HG02763 (cell line): Measurements from ENCODE around the gene KIRREL3.

Source experiments
- ATAC-seq: cut with Tn5 transposase; IDR thresholded peaks from one replicate; pipeline ENCODE4 v1.9.1; 2021; ENCODE audit warnings: mild to moderate bottlenecking, moderate library complexity; ENCODE audit not compliant: unreplicated experiment

KIRREL3 gene

GRCh38 chr11:126837581-126837980 lies 163.0 kb downstream of the KIRREL3 start:
- no peak for ATAC-seq

GRCh38 chr11:126834573-126834972 lies 166.0 kb downstream of the KIRREL3 start:
- no peak for ATAC-seq

GRCh38 chr11:126834149-126834548 lies 166.4 kb downstream of the KIRREL3 start:
- ATAC-seq = no peak

- ATAC-seq = no peak
These were observed 167.5 kb downstream of the KIRREL3 start for GRCh38 chr11:126833065-126833464.

GRCh38 chr11:126832387-126832786 lies 168.2 kb downstream of the KIRREL3 start:
- no peak for ATAC-seq

- ATAC-seq = no peak
These were observed 170.3 kb downstream of the KIRREL3 start for GRCh38 chr11:126830216-126830806.

GRCh38 chr11:126829716-126830115 lies 170.9 kb downstream of the KIRREL3 start:
- no peak for ATAC-seq

GRCh38 chr11:126824035-126824607 lies 176.4 kb downstream of the KIRREL3 start:
- ATAC-seq = no peak

- ATAC-seq = no peak
These were observed 177.3 kb downstream of the KIRREL3 start for GRCh38 chr11:126823274-126823673.

- ATAC-seq = no peak
These were observed 178.7 kb downstream of the KIRREL3 start for GRCh38 chr11:126821827-126822226.

- no peak for ATAC-seq
These were observed 181.4 kb downstream of the KIRREL3 start for GRCh38 chr11:126819194-126819593.

- no peak for ATAC-seq
These were observed 182.8 kb downstream of the KIRREL3 start for GRCh38 chr11:126817523-126818450.

GRCh38 chr11:126817096-126817495 lies 183.5 kb downstream of the KIRREL3 start:
- no peak for ATAC-seq

GRCh38 chr11:126816645-126817044 lies 183.9 kb downstream of the KIRREL3 start:
- ATAC-seq = no peak

GRCh38 chr11:126815111-126815510 lies 185.5 kb downstream of the KIRREL3 start:
- no peak for ATAC-seq

GRCh38 chr11:126810776-126811175 lies 189.8 kb downstream of the KIRREL3 start:
- no peak for ATAC-seq

GRCh38 chr11:126809514-126810289 lies 190.9 kb downstream of the KIRREL3 start:
- no peak for ATAC-seq

- ATAC-seq = no peak
These were observed 191.7 kb downstream of the KIRREL3 start for GRCh38 chr11:126808836-126809235.

- ATAC-seq = no peak
These were observed 192.3 kb downstream of the KIRREL3 start for GRCh38 chr11:126808296-126808695.

- ATAC-seq = no peak
These were observed 194.7 kb downstream of the KIRREL3 start for GRCh38 chr11:126805870-126806269.

GRCh38 chr11:126804363-126804762 lies 196.2 kb downstream of the KIRREL3 start:
- no peak for ATAC-seq
